HCT116 (cell line): ENCODE data around the gene TFCP2. TPM values are rescaled to one million over a fixed set of nuclear protein-coding genes. Genes with fewer than 3 reads are reported as not detected.

Experiments
- ATAC-seq: fragments of 200-7000 bp; cut with Tn5 transposase; 2 replicates; pipeline ENCODE4 v1.9.1; 2020; ENCODE audit warnings: mild to moderate bottlenecking, moderate library complexity
- BruUV-seq: library from RNA; stranded (reverse); fragments of 400-500 nt; replicated peaks from 2 replicates; lab custom pipeline; 2021; lab: Mats Ljungman, UMichigan
- CTCF ChIA-PET: fragments of 300-600 bp; sonication (Branson Sonifier 250); formaldehyde crosslinking; loops from one replicate; lab custom pipeline; 2021; ENCODE audit warnings: antibody characterized with exemption; lab: Charles Lee
- POLR2A ChIA-PET: fragments of 300-600, 350-600 bp; sonication (Branson Sonifier 250); formaldehyde crosslinking; loops from one replicate; lab custom pipeline; 2021; ENCODE audit warnings: antibody characterized with exemption; lab: Charles Lee
- RAD21 ChIA-PET, 2 experiments: fragments of 300-600 bp; sonication (Branson Sonifier 250); formaldehyde crosslinking; loops; one replicate each; lab custom pipeline; 2023; ENCODE audit warnings: low total read pairs in 2 of 2; ENCODE audit not compliant: uncharacterized antibody in 2 of 2, unreplicated experiment in 2 of 2, low non-redundant PET in 1 of 2; lab: Charles Lee
- DNase-seq: peaks from one replicate; pipeline ENCODE4 v3.0.0-alpha.2; 2010; ENCODE audit warnings: low read depth, low spot score
- H2AFZ ChIP-seq: fragments of 200-600 bp; shearing (Covaris generic), sonication (generic); 2 replicates; pipeline ENCODE4 v1.6.1; 2017; ENCODE audit warnings: low read depth, mixed run types, mixed read lengths, antibody characterized with exemption, low read length; ENCODE audit not compliant: poor library complexity, severe bottlenecking
- H3K27ac ChIP-seq: 2 replicates; pipeline ENCODE4 v1.5.1; 2012; ENCODE audit warnings: low read depth, low read length
- H3K27me3 ChIP-seq: fragments of 200-600 bp; sonication (generic); 2 replicates; pipeline ENCODE4 v1.6.1; 2016; ENCODE audit warnings: mixed run types, low read length, mixed read lengths; ENCODE audit not compliant: insufficient read depth
- H3K36me3 ChIP-seq, 2 experiments: fragments of 200-500 bp in 1 of 2; fragments of 200-600 bp in 1 of 2; sonication (Bioruptor generic) in 1 of 2; sonication (generic) in 1 of 2; 2 replicates each; pipeline versions ENCODE4 v1.5.1 to v1.6.1; 2014 to 2016; ENCODE audit warnings: low read length in 2 of 2, inconsistent platforms in 1 of 2, mixed read lengths in 1 of 2, mixed run types in 1 of 2; ENCODE audit not compliant: insufficient read depth in 2 of 2, control insufficient read depth in 1 of 2
- H3K4me1 ChIP-seq, 2 experiments: fragments of 200-600 bp in 1 of 2; sonication (generic) in 1 of 2; 2 replicates each; pipeline versions ENCODE4 v1.5.1 to v1.6.1; 2012 to 2017; ENCODE audit warnings: low read length in 2 of 2, inconsistent platforms in 1 of 2, mild to moderate bottlenecking in 1 of 2, mixed read lengths in 1 of 2, mixed run types in 1 of 2, moderate library complexity in 1 of 2; ENCODE audit not compliant: insufficient read depth in 2 of 2, control insufficient read depth in 1 of 2
- H3K4me2 ChIP-seq: fragments of 200-600 bp; sonication (generic); 2 replicates; pipeline ENCODE4 v1.6.1; 2017; ENCODE audit warnings: mixed run types, low read length, mixed read lengths
- H3K4me3 ChIP-seq, 2 experiments: fragments of 200-600 bp in 1 of 2; sonication (generic) in 1 of 2; replicated peaks in 1 of 2; 2 replicates each; pipeline ENCODE4 v1.5.1; 2011 to 2016; ENCODE audit warnings: low read length in 2 of 2, control low read depth in 1 of 2, low read depth in 1 of 2, mild to moderate bottlenecking in 1 of 2, mixed read lengths in 1 of 2, mixed run types in 1 of 2
- H3K79me2 ChIP-seq: fragments of 200-600 bp; sonication (generic); 2 replicates; pipeline ENCODE4 v1.6.1; 2017; ENCODE audit warnings: mild to moderate bottlenecking, mixed run types, low read length, moderate library complexity, mixed read lengths; ENCODE audit not compliant: insufficient read depth
- H3K9ac ChIP-seq: fragments of 200-600 bp; sonication (generic); 2 replicates; pipeline ENCODE4 v1.6.1; 2016; ENCODE audit warnings: low read length, mixed read lengths
- H3K9me2 ChIP-seq: fragments of 200-600 bp; sonication (generic), shearing (Covaris generic); 2 replicates; pipeline ENCODE4 v1.6.1; 2017; ENCODE audit warnings: mixed run types, mild to moderate bottlenecking, moderate library complexity; ENCODE audit not compliant: insufficient read depth
- H3K9me3 ChIP-seq, 2 experiments: fragments of 200-500 bp in 1 of 2; fragments of 200-600 bp in 1 of 2; sonication (Bioruptor generic) in 1 of 2; sonication (generic) in 1 of 2; 2 replicates each; pipeline ENCODE4 v1.6.1; 2014 to 2017; ENCODE audit warnings: low read length in 2 of 2, mixed read lengths in 2 of 2, inconsistent platforms in 1 of 2, low read depth in 1 of 2, mild to moderate bottlenecking in 1 of 2, mixed run types in 1 of 2, moderate library complexity in 1 of 2; ENCODE audit not compliant: control insufficient read depth in 1 of 2, insufficient read depth in 1 of 2
- H4K20me1 ChIP-seq: fragments of 200-600 bp; sonication (generic), shearing (Covaris generic); 2 replicates; pipeline ENCODE4 v1.6.1; 2017; ENCODE audit warnings: mixed run types, mild to moderate bottlenecking, moderate library complexity; ENCODE audit not compliant: insufficient read depth
- CBX3 ChIP-seq: IDR thresholded peaks from 2 replicates; pipeline ENCODE4 v1.6.1; 2012; ENCODE audit warnings: low read depth
- EGR1 ChIP-seq: IDR thresholded peaks from 2 replicates; pipeline ENCODE4 v1.6.1; 2012; ENCODE audit warnings: low read depth
- EZH2 ChIP-seq: fragments of 200-600 bp; sonication (generic); IDR thresholded peaks from 2 replicates; pipeline ENCODE4 v1.6.1; 2017; ENCODE audit warnings: antibody characterized with exemption, mixed run types
- EZH2phosphoT487 ChIP-seq: fragments of 200-600 bp; IDR thresholded peaks from 2 replicates; pipeline ENCODE4 v1.6.1; 2018; ENCODE audit warnings: antibody characterized with exemption, borderline replicate concordance
- FOSL1 ChIP-seq: IDR thresholded peaks from 2 replicates; pipeline ENCODE4 v1.6.1; 2012; ENCODE audit warnings: low read depth
- JUND ChIP-seq: IDR thresholded peaks from 2 replicates; pipeline ENCODE4 v1.6.1; 2012
- MAX ChIP-seq: IDR thresholded peaks from 2 replicates; pipeline ENCODE4 v1.6.1; 2012
- POLR2AphosphoS5 ChIP-seq: IDR thresholded peaks from 2 replicates; pipeline ENCODE4 v1.6.1; 2011; ENCODE audit warnings: mild to moderate bottlenecking, low read depth, low read length, moderate library complexity
- RAD21 ChIP-seq: IDR thresholded peaks from 2 replicates; pipeline ENCODE4 v1.6.1; 2012; ENCODE audit warnings: low read depth, mild to moderate bottlenecking
- SIN3A ChIP-seq: IDR thresholded peaks from 2 replicates; pipeline ENCODE4 v1.6.1; 2012; ENCODE audit warnings: low read depth
- SRF ChIP-seq: IDR thresholded peaks from 2 replicates; pipeline ENCODE4 v1.6.1; 2012; ENCODE audit warnings: low read depth
- YY1 ChIP-seq: IDR thresholded peaks from 2 replicates; pipeline ENCODE4 v1.6.1; 2011; ENCODE audit warnings: low read length, low read depth, moderate library complexity, mild to moderate bottlenecking; ENCODE audit not compliant: insufficient replicate concordance; ENCODE audit errors: extremely low read depth
- ZBTB33 ChIP-seq: IDR thresholded peaks from 2 replicates; pipeline ENCODE4 v1.6.1; 2011; ENCODE audit warnings: mild to moderate bottlenecking, low read length, moderate library complexity; ENCODE audit not compliant: insufficient replicate concordance; ENCODE audit errors: extremely low read depth
- ZFX ChIP-seq: fragments of 450-650 bp; IDR thresholded peaks from 2 replicates; pipeline ENCODE4 v1.6.1; 2017
- ZNF274 ChIP-seq: fragments of 200-500 bp; sonication (Bioruptor generic); IDR thresholded peaks from 2 replicates; pipeline ENCODE4 v1.6.1; 2014; ENCODE audit warnings: mild to moderate bottlenecking, low read depth, low read length, inconsistent platforms
- intact Hi-C: fragments of 100-400 bp; cut with micrococcal nuclease; formaldehyde crosslinking; loops from 2 replicates; pipeline ENCODE4 v1.10.0; 2022
- total RNA-seq: library from RNA; stranded (reverse); gene quantifications from one replicate; pipeline ENCODE4 v1.2.1, GENCODE V29; 2021; ENCODE audit not compliant: unreplicated experiment
- TF ChIP-seq, protein P1 (sequence below): IDR thresholded peaks from 2 replicates; pipeline ENCODE4 v1.6.1; 2012

Gene TFCP2
- total RNA-seq, 1 experiment from 2014 or later, result 31.6 TPM

DNA sequence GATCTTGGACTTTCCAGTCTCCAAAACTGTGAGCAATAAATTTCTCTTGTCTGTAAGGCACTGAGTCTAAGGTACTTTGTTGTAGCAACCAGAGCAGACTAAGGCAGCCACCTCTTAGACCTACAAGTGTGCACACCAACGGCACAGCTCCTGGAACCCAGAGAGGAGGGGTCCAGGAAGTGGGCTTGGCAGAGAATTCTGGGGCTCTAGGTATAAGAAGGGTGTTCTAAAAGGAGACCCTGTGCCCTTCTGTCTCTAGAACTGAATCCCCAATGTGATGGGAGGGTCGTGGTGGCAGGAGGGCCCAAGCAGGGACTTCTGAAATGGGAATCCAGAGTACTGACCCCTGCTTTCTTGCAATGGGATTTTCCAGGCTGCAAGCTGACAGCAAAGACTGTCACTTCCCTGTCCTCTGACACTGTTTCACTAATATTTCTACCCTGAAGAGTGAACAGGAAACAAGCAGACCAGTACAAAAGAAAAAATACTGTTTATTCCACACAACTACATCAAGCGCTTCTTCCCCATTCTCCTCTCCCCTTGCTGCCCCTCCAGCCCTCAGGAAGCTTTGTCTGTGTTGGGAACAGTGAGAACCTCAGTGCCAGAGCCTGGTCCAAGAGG is 13.6 kb upstream of the TFCP2 start:
- ATAC-seq (no peak), DNase-seq (no peak)
- no peak overlapping the region for H2AFZ ChIP-seq
- H4K20me1 ChIP-seq, result no peaks in the 10 kb centered on the region
- intact Hi-C loops, result no loop called here
- H3K4me1 ChIP-seq, result peaks cover 0 to 3% of the 10 kb centered on the region in 2 experiments; a peak in 1 of 4 replicates
- no peaks in the 10 kb centered on the region for H3K36me3 ChIP-seq
- no peaks in the 10 kb centered on the region for H3K9me3 ChIP-seq
- CTCF ChIA-PET, result no interaction called here
- no peaks in the 10 kb centered on the region for H3K9me2 ChIP-seq
- TF ChIP-seq EGR1 (no peak), ZNF274 (no peak), YY1 (no peak), JUND (no peak), POLR2AphosphoS5 (no peak), FOSL1 (no peak), EZH2phosphoT487 (no peak), ZBTB33 (no peak), EZH2 (no peak), SIN3A (no peak), RAD21 (no peak), CBX3 (no peak), SRF (no peak), MAX (no peak), ZFX (no peak)
- TF ChIP-seq, protein P1, sequence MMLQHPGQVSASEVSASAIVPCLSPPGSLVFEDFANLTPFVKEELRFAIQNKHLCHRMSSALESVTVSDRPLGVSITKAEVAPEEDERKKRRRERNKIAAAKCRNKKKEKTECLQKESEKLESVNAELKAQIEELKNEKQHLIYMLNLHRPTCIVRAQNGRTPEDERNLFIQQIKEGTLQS, result no peak
- H3K79me2 ChIP-seq, result no peaks in the 10 kb centered on the region
- no peak overlapping the region for H3K4me2 ChIP-seq
- no TSS peak for BruUV-seq
- POLR2A ChIA-PET, result no interaction called here
- no peak overlapping the region for H3K4me3 ChIP-seq
- RAD21 ChIA-PET, result no interaction called here
- no peak overlapping the region for H3K27ac ChIP-seq
- H3K27me3 ChIP-seq, result no peaks in the 10 kb centered on the region
- H3K9ac ChIP-seq, result no peak overlapping the region
